Panc1 (cell line): ENCODE results near the gene GZMM. TPM values are rescaled to one million over a fixed set of nuclear protein-coding genes. Genes with fewer than 3 reads are reported as not detected.

Experiments used
- ATAC-seq: fragments of 200-7000 bp; cut with Tn5 transposase; 2 replicates; pipeline ENCODE4 v1.9.1; 2020; ENCODE audit warnings: mild to moderate bottlenecking, moderate library complexity
- BruUV-seq: library from RNA; stranded (reverse); fragments of 400-500 nt; replicated peaks from 2 replicates; lab custom pipeline; 2021; lab: Mats Ljungman, UMichigan
- CTCF ChIA-PET: fragments of 300-600 bp; sonication (Branson Sonifier 250); formaldehyde crosslinking; loops from one replicate; lab custom pipeline; 2022; ENCODE audit warnings: antibody characterized with exemption; lab: Charles Lee
- POLR2A ChIA-PET: fragments of 300-600 bp; sonication (Branson Sonifier 250); formaldehyde crosslinking; loops from one replicate; lab custom pipeline; 2022; ENCODE audit warnings: antibody characterized with exemption; lab: Charles Lee
- DNase-seq: peaks from one replicate; pipeline ENCODE4 v3.0.0-alpha.2; 2010; ENCODE audit warnings: low read depth, low spot score
- H3K27ac ChIP-seq: 2 replicates; pipeline ENCODE4 v1.5.1; 2011; ENCODE audit warnings: mild to moderate bottlenecking, low read length, inconsistent platforms
- H3K27me3 ChIP-seq: fragments of 200-500 bp; sonication (Bioruptor generic); 2 replicates; pipeline ENCODE4 v1.6.0; 2014; ENCODE audit warnings: low read length, inconsistent platforms; ENCODE audit not compliant: control insufficient read depth, insufficient read depth
- H3K36me3 ChIP-seq: fragments of 200-500 bp; sonication (Bioruptor generic); 2 replicates; pipeline ENCODE4 v1.5.1; 2014; ENCODE audit warnings: inconsistent platforms, mild to moderate bottlenecking, low read length, moderate library complexity; ENCODE audit not compliant: control insufficient read depth, insufficient read depth
- H3K4me1 ChIP-seq: 2 replicates; pipeline ENCODE4 v1.5.1; 2011; ENCODE audit warnings: inconsistent platforms, mild to moderate bottlenecking, low read length, moderate library complexity; ENCODE audit not compliant: control insufficient read depth, insufficient read depth
- H3K4me3 ChIP-seq, 2 experiments: 2 replicates each; pipeline ENCODE4 v1.5.1; 2011 to 2012; ENCODE audit warnings: low read depth in 2 of 2, low read length in 2 of 2, mild to moderate bottlenecking in 2 of 2, inconsistent platforms in 1 of 2, moderate library complexity in 1 of 2
- H3K9me3 ChIP-seq: fragments of 200-500 bp; sonication (Bioruptor generic); 2 replicates; pipeline ENCODE4 v1.5.1; 2014; ENCODE audit warnings: low read depth, mild to moderate bottlenecking, inconsistent platforms, low read length, moderate library complexity; ENCODE audit not compliant: control insufficient read depth, insufficient read depth
- CTCF ChIP-seq: fragments of 450-650 bp; IDR thresholded peaks from 2 replicates; pipeline ENCODE4 v1.5.1; 2017; ENCODE audit warnings: mild to moderate bottlenecking
- POLR2AphosphoS5 ChIP-seq: IDR thresholded peaks from 2 replicates; pipeline ENCODE4 v1.6.1; 2012; ENCODE audit warnings: mild to moderate bottlenecking, low read depth, low read length, moderate library complexity
- REST ChIP-seq, 2 experiments: IDR thresholded peaks; 2 replicates each; pipeline ENCODE4 v1.6.1; 2011 to 2012; ENCODE audit warnings: low read depth in 2 of 2, control low read depth in 1 of 2, low read length in 1 of 2, mild to moderate bottlenecking in 1 of 2, moderate library complexity in 1 of 2; ENCODE audit not compliant: insufficient read depth in 1 of 2
- SIN3A ChIP-seq: IDR thresholded peaks from 2 replicates; pipeline ENCODE4 v1.6.1; 2012; ENCODE audit warnings: low read depth, mild to moderate bottlenecking, low read length, moderate library complexity, borderline replicate concordance; ENCODE audit not compliant: insufficient read depth
- TCF7L2 ChIP-seq: IDR thresholded peaks from 2 replicates; pipeline ENCODE4 v1.6.1; 2011; ENCODE audit warnings: mild to moderate bottlenecking, low read depth, low read length, inconsistent platforms
- in situ Hi-C: cut with HindIII; loops from 2 replicates; pipeline ENCODE4 v1.10.0; 2016; ENCODE audit warnings: low sequenced_read_pairs, low pct_unique_long_range_greater_than_20kb
- intact Hi-C: fragments of 100-400 bp; cut with micrococcal nuclease; formaldehyde crosslinking; loops from one replicate; pipeline ENCODE4 v1.10.0; 2022; ENCODE audit not compliant: unreplicated experiment
- total RNA-seq: library from RNA; stranded (reverse); gene quantifications from one replicate; pipeline ENCODE4 v1.2.1, GENCODE V29; 2021; ENCODE audit not compliant: unreplicated experiment

The GZMM gene
- total RNA-seq, 1 experiment from 2014 or later = 0.69 TPM

- Histone ChIP-seq H3K27me3 (no peaks in the 10 kb centered on the region), H3K4me1 (no peaks in the 10 kb centered on the region), H3K27ac (no peak overlapping the region), H3K4me3 (no peak overlapping the region), H3K9me3 (no peaks in the 10 kb centered on the region), H3K36me3 (no peaks in the 10 kb centered on the region)
- no TSS peak for BruUV-seq
- DNase-seq (no peak), ATAC-seq (no peak)
- TF ChIP-seq SIN3A = no peak
- TF ChIP-seq POLR2AphosphoS5 = no peak
- no peak for TF ChIP-seq TCF7L2
- TF ChIP-seq REST (IDR thresholded peaks at IDR 0.05; ENCODE audit: insufficient read depth in 1 of 2, low read depth in 2 of 2, low read length in 1 of 2) = no peak
- no peak for TF ChIP-seq CTCF
- ChIA-PET CTCF (no interaction called here), POLR2A (no interaction called here)
- intact Hi-C loops (no loop called here), in situ Hi-C loops (no loop called here)
These were observed 4.2 kb downstream of the GZMM start for GRCh38 chr19:547836-548720.

GRCh38 chr19:548886-549830 lies 5.3 kb downstream of the GZMM start:
- no peaks in the 10 kb centered on the region for H3K4me1 ChIP-seq
- ChIA-PET POLR2A (no interaction called here), CTCF (interaction anchor here (0.8 kb wide), 1 partner anchor 25 kb away, joined by 3 read pairs; no protein-coding TSS in a partner anchor)
- in situ Hi-C loops = no loop called here
- no peak overlapping the region for H3K27ac ChIP-seq
- H3K36me3 ChIP-seq = no peaks in the 10 kb centered on the region
- no peak overlapping the region for H3K4me3 ChIP-seq
- intact Hi-C loops = no loop called here
- TF ChIP-seq CTCF (no peak; the same call in 1 of the 2 replicates), SIN3A (no peak), REST (IDR thresholded peaks at IDR 0.05; ENCODE audit: insufficient read depth in 1 of 2, low read depth in 2 of 2, low read length in 1 of 2) (no peak), POLR2AphosphoS5 (no peak), TCF7L2 (no peak)
- no peak for ATAC-seq
- DNase-seq = no peak
- BruUV-seq = no TSS peak
- no peaks in the 10 kb centered on the region for H3K27me3 ChIP-seq
- H3K9me3 ChIP-seq = no peaks in the 10 kb centered on the region
